Measurements from ENCODE around the gene FBXL16. TPM values are rescaled to one million over a fixed set of nuclear protein-coding genes. Genes with fewer than 3 reads are reported as not detected.

Gene FBXL16
- total and polyA plus RNA-seq, 2 of the 13 experiments (the other 11 are each of a cell fraction or from before 2014, with no cell fraction given) = 0.22 to 2.0 TPM

- TF ChIP-seq ZBTB37 (CRISPR knock-in tag; IDR thresholded peaks at IDR 0.05) = no peak
- TF ChIP-seq ATF7-NPFF (CRISPR knock-in tag; IDR thresholded peaks at IDR 0.05; ENCODE audit: low read depth) = no peak
- TF ChIP-seq TFE3 (CRISPR knock-in tag; IDR thresholded peaks at IDR 0.05) = no peak
- TF ChIP-seq ZNF776 (CRISPR knock-in tag; IDR thresholded peaks at IDR 0.05) = no peak
- TF ChIP-seq POLR2AphosphoS2 (IDR thresholded peaks at IDR 0.05; ENCODE audit: low read depth, low read length) = no peak
- TF ChIP-seq MTF2 (CRISPR knock-in tag; IDR thresholded peaks at IDR 0.05; ENCODE audit: borderline replicate concordance) = no peak
- no peak for TF ChIP-seq GZF1 (CRISPR knock-in tag; IDR thresholded peaks at IDR 0.05)
- TF ChIP-seq PPARG (CRISPR knock-in tag; conservative IDR thresholded peaks at IDR 0.05) = no peak
- no peak for TF ChIP-seq EP300 (IDR thresholded peaks at IDR 0.05; ENCODE audit: low read depth in 2 of 2, low read length in 2 of 2)
- TF ChIP-seq EP300 (CRISPR knock-in tag; IDR thresholded peaks at IDR 0.05; ENCODE audit: borderline replicate concordance) = no peak
- TF ChIP-seq ZFP91 (CRISPR knock-in tag; IDR thresholded peaks at IDR 0.05; ENCODE audit: borderline replicate concordance) = peak; percentile 70; the same call in 1 of the 2 replicates
- no peak for TF ChIP-seq ZNF512 (CRISPR knock-in tag; IDR thresholded peaks at IDR 0.05)
- TF ChIP-seq ZNF816 (CRISPR knock-in tag; IDR thresholded peaks at IDR 0.05; ENCODE audit: borderline replicate concordance) = no peak
- TF ChIP-seq AKNA (CRISPR knock-in tag; IDR thresholded peaks at IDR 0.05; ENCODE audit: borderline replicate concordance) = no peak
- peak; percentile 76 for TF ChIP-seq CTCF (CRISPR knock-in tag; IDR thresholded peaks at IDR 0.05)
These were observed 24.4 kb downstream of the FBXL16 start (continued) for GRCh38 chr16:680967-681745.
